Calu3 (cell line): Measurements from ENCODE around the gene CDH9. TPM values are rescaled to one million over a fixed set of nuclear protein-coding genes. Genes with fewer than 3 reads are reported as not detected.

Experiments used
- BruUV-seq: library from RNA; stranded (reverse); fragments of 400-500 nt; replicated peaks from 2 replicates; lab custom pipeline; 2021; lab: Mats Ljungman, UMichigan
- CTCF ChIA-PET: fragments of 300-600 bp; sonication (Branson Sonifier 250); formaldehyde crosslinking; loops from one replicate; lab custom pipeline; 2022; ENCODE audit warnings: antibody characterized with exemption; lab: Charles Lee
- DNase-seq: peaks from one replicate; pipeline ENCODE4 v3.0.0; 2022
- H3K27ac Mint-ChIP-seq: one replicate; pipeline ENCODE4 v1.8.0; 2022; ENCODE audit warnings: mixed read lengths; ENCODE audit not compliant: unreplicated experiment
- H3K27me3 Mint-ChIP-seq: one replicate; pipeline ENCODE4 v1.8.0; 2022; ENCODE audit warnings: mixed read lengths; ENCODE audit not compliant: unreplicated experiment
- H3K36me3 Mint-ChIP-seq: one replicate; pipeline ENCODE4 v1.8.0; 2022; ENCODE audit warnings: mild to moderate bottlenecking, moderate library complexity, mixed read lengths; ENCODE audit not compliant: insufficient read depth, unreplicated experiment
- H3K4me1 Mint-ChIP-seq: one replicate; pipeline ENCODE4 v1.8.0; 2022; ENCODE audit warnings: mild to moderate bottlenecking, low read depth, mixed read lengths; ENCODE audit not compliant: unreplicated experiment
- H3K4me3 Mint-ChIP-seq: one replicate; pipeline ENCODE4 v1.8.0; 2022; ENCODE audit warnings: mild to moderate bottlenecking, low read depth, moderate library complexity, mixed read lengths; ENCODE audit not compliant: unreplicated experiment
- H3K9me3 Mint-ChIP-seq: one replicate; pipeline ENCODE4 v1.8.0; 2022; ENCODE audit warnings: low read depth, mixed read lengths; ENCODE audit not compliant: unreplicated experiment
- intact Hi-C: fragments of 100-400 bp; cut with micrococcal nuclease; formaldehyde crosslinking; loops from one replicate; pipeline ENCODE4 v1.10.0; 2022; ENCODE audit not compliant: unreplicated experiment
- total RNA-seq: library from RNA; stranded (reverse); gene quantifications from 2 replicates; pipeline ENCODE4 v1.2.3, GENCODE V29; 2022
- TF ChIP-seq, protein P1 (sequence below): fragments of 200-600 bp; IDR thresholded peaks from one replicate; pipeline ENCODE4 v1.8.0; 2022; ENCODE audit warnings: antibody characterized with exemption; ENCODE audit not compliant: unreplicated experiment

The CDH9 gene
- total RNA-seq, 1 experiment from 2014 or later, result not detected

DNA sequence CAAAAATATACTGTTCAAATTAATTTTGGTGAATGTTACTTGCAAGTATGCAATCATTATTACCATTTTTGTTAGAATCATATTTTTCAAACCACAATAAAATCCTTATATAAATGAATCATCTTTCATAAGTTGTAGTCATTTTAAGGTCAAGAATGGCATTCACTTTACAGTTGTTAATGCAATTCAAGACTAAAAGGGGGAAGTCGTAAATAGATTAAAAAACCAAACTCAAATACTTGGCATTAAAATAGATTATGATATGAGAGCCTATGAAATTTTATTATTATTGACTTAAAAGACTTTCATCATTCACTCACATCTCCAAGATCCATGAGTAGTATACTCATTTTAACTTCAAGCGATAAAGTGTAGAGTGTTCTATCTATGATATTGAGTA lies 11.6 kb downstream of the CDH9 start:
- peaks cover 3% of the 10 kb centered on the region for H3K9me3 Mint-ChIP-seq
- no peak overlapping the region for H3K4me3 Mint-ChIP-seq
- no peaks in the 10 kb centered on the region for H3K36me3 Mint-ChIP-seq
- no peaks in the 10 kb centered on the region for H3K4me1 Mint-ChIP-seq
- CTCF ChIA-PET, result no interaction called here
- TF ChIP-seq, protein P1, sequence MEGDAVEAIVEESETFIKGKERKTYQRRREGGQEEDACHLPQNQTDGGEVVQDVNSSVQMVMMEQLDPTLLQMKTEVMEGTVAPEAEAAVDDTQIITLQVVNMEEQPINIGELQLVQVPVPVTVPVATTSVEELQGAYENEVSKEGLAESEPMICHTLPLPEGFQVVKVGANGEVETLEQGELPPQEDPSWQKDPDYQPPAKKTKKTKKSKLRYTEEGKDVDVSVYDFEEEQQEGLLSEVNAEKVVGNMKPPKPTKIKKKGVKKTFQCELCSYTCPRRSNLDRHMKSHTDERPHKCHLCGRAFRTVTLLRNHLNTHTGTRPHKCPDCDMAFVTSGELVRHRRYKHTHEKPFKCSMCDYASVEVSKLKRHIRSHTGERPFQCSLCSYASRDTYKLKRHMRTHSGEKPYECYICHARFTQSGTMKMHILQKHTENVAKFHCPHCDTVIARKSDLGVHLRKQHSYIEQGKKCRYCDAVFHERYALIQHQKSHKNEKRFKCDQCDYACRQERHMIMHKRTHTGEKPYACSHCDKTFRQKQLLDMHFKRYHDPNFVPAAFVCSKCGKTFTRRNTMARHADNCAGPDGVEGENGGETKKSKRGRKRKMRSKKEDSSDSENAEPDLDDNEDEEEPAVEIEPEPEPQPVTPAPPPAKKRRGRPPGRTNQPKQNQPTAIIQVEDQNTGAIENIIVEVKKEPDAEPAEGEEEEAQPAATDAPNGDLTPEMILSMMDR, result no peak
- H3K27ac Mint-ChIP-seq, result no peak overlapping the region
- H3K27me3 Mint-ChIP-seq, result no peaks in the 10 kb centered on the region
- no peak for DNase-seq
- intact Hi-C loops, result no loop called here
- BruUV-seq, result no TSS peak

DNA sequence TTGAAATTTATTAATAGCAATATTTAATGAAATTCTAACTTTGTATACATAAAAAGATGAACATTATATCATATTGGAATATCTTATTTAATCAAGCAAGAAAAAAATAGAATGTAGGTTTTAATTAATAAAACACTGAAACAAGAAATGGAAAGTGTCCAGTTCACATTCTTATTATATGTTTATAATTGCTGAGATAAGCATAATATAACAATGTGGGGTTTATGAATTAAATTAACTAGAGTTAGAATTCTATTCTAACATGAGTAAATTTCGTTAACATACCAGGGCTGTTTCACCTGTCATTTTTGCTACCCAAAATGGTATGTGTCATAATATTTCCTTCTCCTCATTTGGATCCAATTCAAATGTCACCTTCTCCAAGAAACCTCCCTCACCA lies 12.3 kb downstream of the CDH9 start:
- no peak overlapping the region for H3K4me3 Mint-ChIP-seq
- no peaks in the 10 kb centered on the region for H3K27me3 Mint-ChIP-seq
- intact Hi-C loops, result no loop called here
- CTCF ChIA-PET, result no interaction called here
- H3K27ac Mint-ChIP-seq, result no peak overlapping the region
- H3K4me1 Mint-ChIP-seq, result no peaks in the 10 kb centered on the region
- peaks cover 3% of the 10 kb centered on the region for H3K9me3 Mint-ChIP-seq
- no peaks in the 10 kb centered on the region for H3K36me3 Mint-ChIP-seq
- TF ChIP-seq, protein P1, result no peak
- no TSS peak for BruUV-seq
- DNase-seq, result no peak

GRCh38 chr5:27021471-27021870 lies 16.9 kb downstream of the CDH9 start:
- H3K4me3 Mint-ChIP-seq, result no peak overlapping the region
- intact Hi-C loops, result loop anchor here (5.0 kb wide), 1 partner anchor 1746 kb away; no protein-coding TSS in a partner anchor

GRCh38 chr5:27020973-27021372 lies 17.4 kb downstream of the CDH9 start:
- Mint-ChIP-seq H3K27ac (no peak overlapping the region), H3K27me3 (no peaks in the 10 kb centered on the region), H3K36me3 (no peaks in the 10 kb centered on the region), H3K4me3 (no peak overlapping the region), H3K4me1 (no peaks in the 10 kb centered on the region), H3K9me3 (peaks cover 3% of the 10 kb centered on the region)
- DNase-seq, result no peak
- BruUV-seq, result no TSS peak
- CTCF ChIA-PET, result no interaction called here
- intact Hi-C loops, result loop anchor here (5.0 kb wide), 1 partner anchor 1746 kb away; no protein-coding TSS in a partner anchor
- TF ChIP-seq, protein P1, result no peak

More at GRCh38 chr5:27021471-27021870, 16.9 kb downstream of the CDH9 start:
- Mint-ChIP-seq H3K36me3 (no peaks in the 10 kb centered on the region), H3K9me3 (peaks cover 3% of the 10 kb centered on the region), H3K27me3 (no peaks in the 10 kb centered on the region), H3K27ac (no peak overlapping the region), H3K4me1 (no peaks in the 10 kb centered on the region)
- no TSS peak for BruUV-seq
- TF ChIP-seq, protein P1, result no peak
- DNase-seq, result no peak
- CTCF ChIA-PET, result no interaction called here
